ENCODE results near the gene CCNJ. TPM values are rescaled to one million over a fixed set of nuclear protein-coding genes. Genes with fewer than 3 reads are reported as not detected.
A peak's percentile ranks its signal among the peaks of the same experiment; 100 is the strongest.

Gene CCNJ
- total and polyA plus RNA-seq, 2 of the 13 experiments (the other 11 are each of a cell fraction or from before 2014, with no cell fraction given) = 14.1 to 21.5 TPM

DNA sequence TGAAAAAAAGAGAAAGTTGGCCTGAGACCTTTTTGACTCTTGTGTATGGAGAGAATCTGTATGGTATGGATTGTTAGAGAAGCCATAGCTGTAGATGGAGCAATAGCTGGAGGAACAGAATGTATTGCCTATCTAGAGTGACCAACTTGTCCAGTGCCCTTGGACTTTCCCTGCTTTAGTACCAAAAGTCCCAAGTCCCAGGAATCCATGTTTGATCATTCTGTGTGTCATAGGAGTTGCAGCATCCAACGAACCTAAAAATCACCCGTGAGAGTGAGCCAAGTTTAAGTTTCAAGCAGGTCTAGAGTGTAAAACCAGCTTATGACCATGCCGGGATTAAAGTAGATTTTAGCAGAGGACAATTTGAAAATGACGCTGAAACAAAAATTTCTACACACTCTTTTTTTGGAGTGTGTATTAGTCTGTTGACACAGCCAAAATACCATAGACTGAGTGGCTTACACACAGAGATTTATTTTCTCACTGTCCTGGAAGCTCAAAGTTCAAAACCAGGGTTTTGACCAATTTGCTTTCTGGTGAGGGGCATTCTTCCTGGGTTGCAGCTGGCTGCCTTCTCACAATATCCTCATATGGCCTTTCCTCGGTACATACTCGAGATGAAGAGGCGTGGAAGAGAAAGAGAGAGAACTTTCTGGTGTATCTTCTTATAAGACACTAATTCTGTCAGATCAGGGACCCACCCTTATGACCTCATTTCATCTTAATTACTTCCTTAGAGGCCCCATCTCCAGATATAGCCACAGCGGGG is 49.8 kb downstream of the CCNJ start (continued):
- 0 out of 2 replicates have a peak, but pooled peaks have one; percentile 26 for TF ChIP-seq ZNF362 (CRISPR knock-in tag; IDR thresholded peaks at IDR 0.05; ENCODE audit: borderline replicate concordance)
- 0 out of 2 replicates have a peak, but pooled peaks have one; percentile 9 for TF ChIP-seq NR2F6 (IDR thresholded peaks at IDR 0.05)
- TF ChIP-seq NR2F6 (CRISPR knock-in tag; IDR thresholded peaks at IDR 0.05) = no peak
- TF ChIP-seq ELF1 (CRISPR knock-in tag; IDR thresholded peaks at IDR 0.05) = no peak; the same call in 1 of the 2 replicates
- no peak for TF ChIP-seq TAF1 (CRISPR knock-in tag; IDR thresholded peaks at IDR 0.05)
- no peak for TF ChIP-seq ATM (IDR thresholded peaks at IDR 0.05; ENCODE audit: borderline replicate concordance)
- TF ChIP-seq, protein P1, sequence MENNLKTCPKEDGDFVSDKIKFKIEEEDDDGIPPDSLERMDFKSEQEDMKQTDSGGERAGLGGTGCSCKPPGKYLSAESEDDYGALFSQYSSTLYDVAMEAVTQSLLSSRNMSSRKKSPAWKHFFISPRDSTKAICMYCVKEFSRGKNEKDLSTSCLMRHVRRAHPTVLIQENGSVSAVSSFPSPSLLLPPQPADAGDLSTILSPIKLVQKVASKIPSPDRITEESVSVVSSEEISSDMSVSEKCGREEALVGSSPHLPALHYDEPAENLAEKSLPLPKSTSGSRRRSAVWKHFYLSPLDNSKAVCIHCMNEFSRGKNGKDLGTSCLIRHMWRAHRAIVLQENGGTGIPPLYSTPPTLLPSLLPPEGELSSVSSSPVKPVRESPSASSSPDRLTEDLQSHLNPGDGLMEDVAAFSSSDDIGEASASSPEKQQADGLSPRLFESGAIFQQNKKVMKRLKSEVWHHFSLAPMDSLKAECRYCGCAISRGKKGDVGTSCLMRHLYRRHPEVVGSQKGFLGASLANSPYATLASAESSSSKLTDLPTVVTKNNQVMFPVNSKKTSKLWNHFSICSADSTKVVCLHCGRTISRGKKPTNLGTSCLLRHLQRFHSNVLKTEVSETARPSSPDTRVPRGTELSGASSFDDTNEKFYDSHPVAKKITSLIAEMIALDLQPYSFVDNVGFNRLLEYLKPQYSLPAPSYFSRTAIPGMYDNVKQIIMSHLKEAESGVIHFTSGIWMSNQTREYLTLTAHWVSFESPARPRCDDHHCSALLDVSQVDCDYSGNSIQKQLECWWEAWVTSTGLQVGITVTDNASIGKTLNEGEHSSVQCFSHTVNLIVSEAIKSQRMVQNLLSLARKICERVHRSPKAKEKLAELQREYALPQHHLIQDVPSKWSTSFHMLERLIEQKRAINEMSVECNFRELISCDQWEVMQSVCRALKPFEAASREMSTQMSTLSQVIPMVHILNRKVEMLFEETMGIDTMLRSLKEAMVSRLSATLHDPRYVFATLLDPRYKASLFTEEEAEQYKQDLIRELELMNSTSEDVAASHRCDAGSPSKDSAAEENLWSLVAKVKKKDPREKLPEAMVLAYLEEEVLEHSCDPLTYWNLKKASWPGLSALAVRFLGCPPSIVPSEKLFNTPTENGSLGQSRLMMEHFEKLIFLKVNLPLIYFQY (CRISPR knock-in tag; IDR thresholded peaks at IDR 0.05; ENCODE audit: borderline replicate concordance) = no peak
- no peak for TF ChIP-seq TCF7 (IDR thresholded peaks at IDR 0.05; ENCODE audit: low read depth)
- no peak for TF ChIP-seq ZNF296 (CRISPR knock-in tag; conservative IDR thresholded peaks at IDR 0.05)
- no peak for TF ChIP-seq PTBP1 (IDR thresholded peaks at IDR 0.05; ENCODE audit: low read depth, low read length, poor library complexity, severe bottlenecking)
- TF ChIP-seq KDM1A (CRISPR knock-in tag; IDR thresholded peaks at IDR 0.05) = no peak
- TF ChIP-seq BATF2 (CRISPR knock-in tag; IDR thresholded peaks at IDR 0.05) = no peak
- no peak for TF ChIP-seq ZNF576 (CRISPR knock-in tag; IDR thresholded peaks at IDR 0.05)
- no peak for TF ChIP-seq ZSCAN22 (CRISPR knock-in tag; IDR thresholded peaks at IDR 0.05)
- TF ChIP-seq ZNF513 (CRISPR knock-in tag; conservative IDR thresholded peaks at IDR 0.05) = no peak
- TF ChIP-seq ZNF556 (CRISPR knock-in tag; IDR thresholded peaks at IDR 0.05; ENCODE audit: borderline replicate concordance) = no peak
- no peak for TF ChIP-seq ISX (CRISPR knock-in tag; conservative IDR thresholded peaks at IDR 0.05)
- 0 out of 2 replicates have a peak, but pooled peaks have one; percentile 15 for TF ChIP-seq CREB1 (IDR thresholded peaks at IDR 0.05)
- peak; percentile 74 for TF ChIP-seq CREB1 (CRISPR knock-in tag; IDR thresholded peaks at IDR 0.05)
- TF ChIP-seq ZNF713 (CRISPR knock-in tag; IDR thresholded peaks at IDR 0.05) = no peak
- no peak for TF ChIP-seq THAP8 (CRISPR knock-in tag; IDR thresholded peaks at IDR 0.05; ENCODE audit: borderline replicate concordance)
- TF ChIP-seq TBX2 (CRISPR knock-in tag; IDR thresholded peaks at IDR 0.05; ENCODE audit: borderline replicate concordance) = no peak
- peak; percentile 69 for TF ChIP-seq ZNF644 (CRISPR knock-in tag; IDR thresholded peaks at IDR 0.05; ENCODE audit: low read depth)

Data from HepG2 (cell line).